Spleen (tissue), 11 donors: ENCODE data around the gene ABLIM2. TPM values are rescaled to one million over a fixed set of nuclear protein-coding genes. Genes with fewer than 3 reads are reported as not detected.

Experiments
- DNase-seq: peaks from one replicate; pipeline ENCODE4 v3.0.0-alpha.2; 2020
- H3K27ac ChIP-seq, 8 donors: fragments of 200-600 bp; sonication (generic) in 7 of 8; 1 replicate in 4 of 8; 2 replicates in 4 of 8; pipeline versions ENCODE4 v1.5.0 to v1.8.0; 2016 to 2021; ENCODE audit warnings: inconsistent platforms in 4 of 8, mild to moderate bottlenecking in 4 of 8, moderate library complexity in 1 of 8
- H3K27me3 ChIP-seq, 7 donors: fragments of 200-600 bp; sonication (generic) in 6 of 7; replicated peaks in 1 of 7; 1 replicate in 4 of 7; 2 replicates in 3 of 7; pipeline versions ENCODE4 v1.5.0 to v1.8.0; 2016 to 2021; ENCODE audit warnings: inconsistent platforms in 3 of 7, mild to moderate bottlenecking in 1 of 7
- H3K36me3 ChIP-seq, 6 donors: fragments of 200-600 bp; sonication (generic) in 5 of 6; 1 replicate in 4 of 6; 2 replicates in 2 of 6; pipeline versions ENCODE4 v1.5.0 to v1.8.0; 2016 to 2021; ENCODE audit warnings: inconsistent platforms in 2 of 6
- H3K4me1 ChIP-seq, 6 donors: fragments of 200-600 bp; sonication (generic) in 5 of 6; 1 replicate in 3 of 6; 2 replicates in 3 of 6; pipeline versions ENCODE4 v1.5.0 to v1.8.0; 2016 to 2021; ENCODE audit warnings: inconsistent platforms in 3 of 6
- H3K4me3 ChIP-seq, 8 donors: fragments of 200-600 bp; sonication (generic) in 7 of 8; 1 replicate in 4 of 8; 2 replicates in 4 of 8; pipeline versions ENCODE4 v1.5.0 to v1.8.0; 2016 to 2021; ENCODE audit warnings: inconsistent platforms in 4 of 8, mild to moderate bottlenecking in 4 of 8, moderate library complexity in 2 of 8
- H3K9me3 ChIP-seq, 8 donors: fragments of 200-600 bp; sonication (generic) in 7 of 8; 1 replicate in 4 of 8; 2 replicates in 4 of 8; pipeline versions ENCODE4 v1.5.0 to v1.8.0; 2016 to 2021; ENCODE audit warnings: inconsistent platforms in 4 of 8
- CTCF ChIP-seq, 11 experiments: fragments of 200-600 bp in 7 of 11; fragments of 450-650 bp in 4 of 11; sonication (generic) in 4 of 11; IDR thresholded peaks in 8 of 11; conservative IDR thresholded peaks in 3 of 11; 1 replicate in 7 of 11; 2 replicates in 4 of 11; pipeline versions ENCODE4 v1.4.0 to v1.8.0; 2016 to 2021; ENCODE audit warnings: antibody characterized with exemption in 11 of 11, inconsistent platforms in 4 of 11, mild to moderate bottlenecking in 1 of 11
- POLR2A ChIP-seq, 3 donors: fragments of 450-650 bp; IDR thresholded peaks; one replicate each; pipeline ENCODE4 v1.5.1; 2017; ENCODE audit warnings: antibody characterized with exemption in 3 of 3, mild to moderate bottlenecking in 1 of 3
- POLR2AphosphoS5 ChIP-seq, 3 donors: sonication (generic); formaldehyde crosslinking; IDR thresholded peaks; one replicate each; pipeline ENCODE4 v1.5.1; 2017; ENCODE audit warnings: antibody characterized with exemption in 3 of 3
- WGBS, 5 donors: extraction: QIAGEN DNeasy Blood & Tissue Kit in 3 of 5; methylation state at CpG; one replicate each; pipeline versions ENCODE4 v1.1.5 to v1.1.7; 2013 to 2018; 5-methylcytosine and 5-hydroxymethylcytosine counted together
- intact Hi-C: fragments of 100-400 bp; cut with DNase I; formaldehyde crosslinking; loops from one replicate; pipeline ENCODE4 v1.15.0; 2023; ENCODE audit warnings: low total_unique reads
- polyA plus RNA-seq, 3 donors: library from polyadenylated mRNA; stranded (reverse); fragments of 200-250 nt; gene quantifications; one replicate each; pipeline ENCODE4 v1.2.1, GENCODE V29; 2013
- total RNA-seq, 7 donors: library from RNA; depleted of rRNA in 3 of 7; stranded (reverse); fragments of >200 nt in 3 of 7; fragmentation: NEBNext Ultra II Directional in 4 of 7; extraction: Animal tissue kit (Norgen Biotek cat#: 25700) in 4 of 7; gene quantifications; one replicate each; pipeline versions ENCODE4 v1.1.0 to v1.2.1, GENCODE V29; 2016 to 2021
- donor health status: healthy with polysubstance abuse.
- donor health status: DM: no; HTN: no; CAD: no; lungs with moderate emphysema.
- donor health status: DM: no; HTN: no; CAD: no.
- donor health status: Bipolar disorder and iron deficiency.
- donor health status: healthy.
- donor health status: DM: no; HTN: no; CAD: no.
- donor health status: DM: yes; HTN: yes; CAD: no.

Gene ABLIM2
- total and polyA plus RNA-seq, 10 donors: 11.8 to 127 (median 62.8) TPM

DNA sequence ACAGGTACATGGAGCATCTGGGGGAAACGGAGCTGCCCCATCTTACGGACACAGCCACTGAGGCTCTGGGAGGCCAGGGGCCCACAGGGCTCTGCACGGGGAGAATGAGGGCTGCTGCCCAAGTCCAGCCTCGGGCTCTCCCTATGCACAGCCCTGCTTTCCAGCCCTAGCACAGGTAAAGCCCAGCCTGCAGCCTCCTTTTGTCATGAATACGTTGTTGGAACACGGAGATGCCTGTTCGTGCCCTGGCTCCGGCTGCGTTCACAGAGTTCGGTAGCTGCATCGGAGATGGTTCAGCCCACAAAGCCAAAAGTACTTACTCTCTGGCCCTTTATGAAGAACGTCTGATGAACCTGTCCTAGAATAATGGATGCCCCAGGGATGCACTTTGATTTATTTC lies 150.2 kb downstream of the ABLIM2 start:
- no peak overlapping the region for H3K27ac ChIP-seq
- no peaks in the 10 kb centered on the region for H3K9me3 ChIP-seq
- no peak overlapping the region for H3K4me3 ChIP-seq
- peaks cover 0 to 15% (median 0%) of the 10 kb centered on the region in 6 donors for H3K4me1 ChIP-seq
- no peaks in the 10 kb centered on the region for H3K27me3 ChIP-seq
- intact Hi-C loops: no loop called here
- TF ChIP-seq POLR2A (IDR thresholded peaks at IDR 0.05) (no peak), POLR2AphosphoS5 (IDR thresholded peaks at IDR 0.05) (no peak), CTCF (IDR thresholded peaks at IDR 0.05 in 8 of 11, conservative IDR thresholded peaks at IDR 0.05 in 3 of 11) (no peak)
- H3K36me3 ChIP-seq: peaks cover 0 to 70% (median 31%) of the 10 kb centered on the region in 6 donors
- no peak for DNase-seq
- 79 to 85% (median 85%) methylated on average over 9 to 12 of the region's 12 CpGs for WGBS, 5 donors

DNA sequence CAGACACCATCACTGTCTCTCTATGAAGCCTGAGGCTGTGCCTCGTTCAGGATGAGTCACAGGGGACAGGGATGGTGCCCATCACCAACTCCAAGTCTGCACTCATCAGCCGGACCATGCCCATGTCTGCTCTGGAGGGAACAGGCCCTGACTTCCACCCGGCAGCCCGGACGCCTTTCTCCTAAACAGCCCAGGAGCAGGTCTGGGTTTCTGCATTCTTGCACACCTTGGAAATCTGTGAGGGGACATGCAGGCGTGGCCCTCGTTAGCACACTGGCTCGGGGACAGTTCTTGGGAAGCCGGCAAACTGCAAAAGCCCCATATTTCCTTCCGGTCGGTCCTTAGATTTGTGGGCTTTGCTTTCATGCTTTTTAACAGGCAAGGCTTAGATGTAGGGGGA lies 151.0 kb downstream of the ABLIM2 start:
- Histone ChIP-seq H3K9me3 (no peaks in the 10 kb centered on the region), H3K4me3 (no peak overlapping the region), H3K27ac (no peak overlapping the region), H3K4me1 (peaks cover 0 to 15% (median 0%) of the 10 kb centered on the region in 6 donors), H3K27me3 (no peaks in the 10 kb centered on the region), H3K36me3 (peaks cover 0 to 76% (median 31%) of the 10 kb centered on the region in 6 donors)
- intact Hi-C loops: no loop called here
- no peak for TF ChIP-seq POLR2A (IDR thresholded peaks at IDR 0.05)
- no peak for TF ChIP-seq POLR2AphosphoS5 (IDR thresholded peaks at IDR 0.05)
- no peak for TF ChIP-seq CTCF (IDR thresholded peaks at IDR 0.05 in 8 of 11, conservative IDR thresholded peaks at IDR 0.05 in 3 of 11)
- 81 to 90% (median 86%) methylated on average over 6 to 11 of the region's 11 CpGs for WGBS, 5 donors
- DNase-seq: no peak

DNA sequence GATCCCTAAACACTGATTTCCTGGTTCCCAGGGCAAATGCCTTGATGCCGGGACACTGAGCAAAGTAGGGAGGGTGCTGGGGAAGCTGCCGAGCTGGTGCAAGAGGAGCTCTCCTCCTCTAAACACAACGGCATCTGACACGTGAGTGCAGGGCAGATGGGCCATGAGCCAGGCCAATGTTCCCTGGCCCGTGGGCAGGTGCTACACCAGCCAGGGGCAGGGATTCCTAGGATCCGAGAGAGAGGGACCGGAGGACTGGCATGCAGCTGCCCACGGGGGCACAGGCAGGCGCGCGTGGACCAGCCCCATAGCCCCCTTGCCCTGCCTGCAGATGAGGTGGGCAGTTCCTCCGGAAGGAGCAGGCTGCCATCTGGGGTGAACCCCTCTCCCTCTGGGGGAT lies 152.1 kb downstream of the ABLIM2 start:
- no peaks in the 10 kb centered on the region for H3K9me3 ChIP-seq
- TF ChIP-seq POLR2AphosphoS5 (IDR thresholded peaks at IDR 0.05): peak in 1 of 3 donors; percentile 34
- no peak for TF ChIP-seq POLR2A (IDR thresholded peaks at IDR 0.05)
- TF ChIP-seq CTCF (IDR thresholded peaks at IDR 0.05 in 8 of 11, conservative IDR thresholded peaks at IDR 0.05 in 3 of 11): no peak
- H3K27ac ChIP-seq: no peak overlapping the region
- peaks cover 0 to 15% (median 0%) of the 10 kb centered on the region in 6 donors for H3K4me1 ChIP-seq
- intact Hi-C loops: no loop called here
- peaks cover 0 to 87% (median 31%) of the 10 kb centered on the region in 6 donors for H3K36me3 ChIP-seq
- H3K27me3 ChIP-seq: no peaks in the 10 kb centered on the region
- no peak overlapping the region for H3K4me3 ChIP-seq
- 68 to 80% (median 69%) methylated on average over 8 to 12 of the region's 12 CpGs for WGBS, 5 donors
- no peak for DNase-seq

DNA sequence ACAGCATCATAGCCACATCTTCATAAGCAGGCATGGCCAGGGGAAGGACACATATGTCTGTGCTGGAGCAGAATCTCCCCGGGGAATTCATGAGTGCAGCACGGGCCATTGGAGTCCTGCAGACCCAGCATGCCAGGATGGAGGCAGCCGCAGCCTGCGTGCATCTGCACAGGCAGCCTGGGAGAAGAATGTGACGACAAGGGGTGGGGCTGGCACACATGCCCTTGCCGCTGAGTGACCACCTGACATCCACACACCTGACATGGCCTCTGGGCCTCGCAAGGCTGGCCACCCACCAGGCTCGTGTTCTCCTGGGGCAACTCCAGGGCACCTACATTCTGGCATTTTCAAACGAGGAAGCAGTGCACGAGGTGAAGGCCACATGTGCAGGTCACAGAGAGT lies 152.8 kb downstream of the ABLIM2 start:
- Histone ChIP-seq H3K36me3 (peaks cover 0 to 87% (median 31%) of the 10 kb centered on the region in 6 donors), H3K27me3 (no peaks in the 10 kb centered on the region), H3K27ac (no peak overlapping the region), H3K9me3 (no peaks in the 10 kb centered on the region), H3K4me3 (no peak overlapping the region), H3K4me1 (peaks cover 0 to 9% (median 0%) of the 10 kb centered on the region in 6 donors)
- intact Hi-C loops: no loop called here
- TF ChIP-seq CTCF (IDR thresholded peaks at IDR 0.05 in 8 of 11, conservative IDR thresholded peaks at IDR 0.05 in 3 of 11) (no peak), POLR2AphosphoS5 (IDR thresholded peaks at IDR 0.05) (no peak), POLR2A (IDR thresholded peaks at IDR 0.05) (no peak)
- WGBS, 5 donors: 70 to 80% (median 75%) methylated on average over 7 to 10 of the region's 10 CpGs
- DNase-seq: no peak
